HG03103 (cell line): ENCODE data around the gene G6PC2.
"Not testable (repeated sequence)": the region's sequence is repeated elsewhere in the genome, so short reads cannot be mapped to it uniquely, and the experiment has no call there.

Experiments
- ATAC-seq: cut with Tn5 transposase; IDR thresholded peaks from one replicate; pipeline ENCODE4 v1.9.1; 2021; ENCODE audit warnings: low read depth; ENCODE audit not compliant: unreplicated experiment

The G6PC2 gene

DNA sequence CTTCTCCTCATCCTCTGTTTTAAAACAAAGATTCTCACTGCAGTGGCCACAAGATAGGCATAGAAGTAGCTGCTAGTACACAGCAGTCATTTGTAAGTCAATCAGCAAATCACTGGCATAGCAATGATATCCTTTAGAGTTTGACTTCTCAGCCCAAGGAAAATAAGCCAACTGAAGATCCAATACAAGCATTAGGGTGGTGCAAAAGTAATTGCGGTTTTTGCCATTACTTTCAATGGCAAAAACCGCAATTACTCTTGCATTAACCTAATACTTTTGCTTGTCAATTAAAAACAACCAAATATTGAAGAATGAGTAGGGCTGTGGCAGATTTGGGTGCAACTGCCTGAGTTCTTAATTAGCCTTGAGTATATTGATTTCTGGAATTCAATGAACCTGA is 2.8 kb downstream of the G6PC2 start:
- no peak for ATAC-seq

DNA sequence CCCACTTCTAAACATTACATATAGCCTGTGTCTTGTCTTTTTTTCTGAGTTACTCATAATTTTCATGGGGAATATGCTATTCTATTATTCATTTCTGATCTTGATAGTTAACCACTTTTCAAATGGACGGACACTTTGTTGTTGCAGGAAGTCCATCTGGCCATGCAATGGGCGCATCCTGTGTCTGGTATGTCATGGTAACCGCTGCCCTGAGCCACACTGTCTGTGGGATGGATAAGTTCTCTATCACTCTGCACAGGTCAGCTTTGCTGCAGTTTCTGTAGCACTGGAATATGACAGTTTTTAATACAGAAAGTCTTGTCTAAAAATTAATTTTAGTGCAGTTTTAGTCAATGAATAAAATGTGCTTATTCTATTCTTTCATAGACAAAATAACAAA is 3.3 kb downstream of the G6PC2 start:
- no peak for ATAC-seq

DNA sequence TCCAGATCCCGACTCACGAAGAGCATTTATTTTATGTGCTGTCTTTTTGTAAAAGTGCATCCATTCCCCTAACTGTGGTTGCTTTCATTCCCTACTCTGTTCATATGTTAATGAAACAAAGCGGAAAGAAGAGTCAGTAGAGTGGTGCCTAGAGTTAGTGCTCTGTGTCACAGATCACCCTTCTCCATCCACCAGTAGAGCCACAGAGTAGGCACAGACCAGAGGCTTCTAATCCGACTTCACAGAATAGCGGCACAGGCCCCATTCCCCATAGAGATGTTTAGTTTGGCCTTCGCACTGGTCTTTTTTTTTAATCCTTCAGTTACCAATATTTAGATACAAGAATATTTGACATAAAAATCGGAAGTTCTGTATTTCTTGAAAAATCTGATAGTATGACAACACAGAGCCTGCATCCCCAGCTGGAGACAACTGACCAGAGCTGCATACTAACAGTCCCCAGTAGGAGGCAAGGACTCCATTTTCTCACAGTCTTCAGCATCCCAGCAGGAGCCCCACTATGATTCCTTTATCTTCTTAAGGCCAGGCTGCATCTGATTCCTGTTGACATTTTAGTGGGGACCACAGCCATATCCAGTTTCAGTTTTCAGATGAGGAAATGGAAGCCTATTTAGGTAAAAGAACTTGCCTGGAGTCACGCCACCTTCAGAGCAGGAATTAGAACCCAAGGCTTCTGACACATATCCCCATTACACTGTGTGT is 7.0 kb downstream of the G6PC2 start:
- no peak for ATAC-seq

DNA sequence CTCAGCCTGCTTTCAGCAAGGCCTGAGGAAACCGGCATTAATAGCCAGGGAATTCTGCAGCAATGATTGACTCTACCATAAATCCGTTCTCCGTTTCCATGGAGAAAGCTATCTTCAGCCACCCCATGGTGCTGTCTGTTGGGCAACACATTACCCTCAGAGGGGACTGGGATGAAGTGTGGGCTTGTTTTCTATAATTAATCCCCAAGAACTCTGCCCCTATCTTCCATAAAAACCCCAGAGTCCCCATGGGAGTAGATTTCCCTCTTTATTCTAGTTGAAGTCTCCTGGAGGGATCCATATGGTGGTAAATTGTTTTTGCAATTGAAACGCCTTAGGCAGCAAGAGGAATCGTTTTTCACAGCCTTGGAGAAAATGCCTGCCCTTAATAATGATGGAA is 9.2 kb downstream of the G6PC2 start:
- ATAC-seq, result no peak

DNA sequence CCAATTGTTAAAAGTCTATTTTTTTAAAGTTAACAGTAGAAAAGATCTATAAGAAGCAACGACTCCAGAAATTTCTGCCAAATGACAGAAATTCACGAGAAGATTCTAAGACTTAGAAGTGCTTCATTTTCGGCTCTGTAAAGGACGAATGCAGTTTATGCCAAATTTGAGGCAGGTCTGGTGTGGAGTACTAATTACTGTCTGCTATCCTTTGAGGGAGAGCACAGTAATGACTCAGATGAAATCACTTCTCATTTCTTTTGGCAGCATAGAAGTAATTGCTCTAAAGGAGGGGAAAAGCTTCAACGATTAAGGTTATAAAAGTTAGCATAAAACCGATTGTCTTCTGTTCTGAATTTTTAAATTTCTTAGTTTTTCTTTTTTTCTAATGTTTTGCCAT is 11.4 kb downstream of the G6PC2 start:
- no peak for ATAC-seq

DNA sequence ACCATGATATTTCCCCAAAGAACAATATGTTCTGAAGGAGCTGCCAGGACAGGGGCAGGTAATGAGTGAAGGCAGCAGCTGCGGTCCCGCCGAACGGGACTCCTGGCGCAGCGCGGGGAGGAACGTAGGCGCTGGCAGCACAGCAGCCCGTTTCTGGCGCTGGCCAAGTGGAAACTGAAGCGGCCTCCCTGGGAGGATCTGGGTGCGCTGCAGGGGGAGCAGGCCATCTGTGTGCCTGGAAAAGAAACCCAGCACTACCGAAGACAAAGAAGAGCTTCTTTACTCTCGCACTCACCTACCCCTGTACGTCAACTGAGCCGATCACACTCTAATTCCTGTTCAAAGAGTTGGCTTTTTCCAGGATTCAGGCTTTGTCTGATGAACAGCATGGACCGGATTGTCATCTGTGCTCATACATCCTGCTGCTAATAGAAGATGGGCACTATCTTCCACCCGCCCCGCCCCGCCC is 11.8 kb downstream of the G6PC2 start:
- ATAC-seq, result no peak

DNA sequence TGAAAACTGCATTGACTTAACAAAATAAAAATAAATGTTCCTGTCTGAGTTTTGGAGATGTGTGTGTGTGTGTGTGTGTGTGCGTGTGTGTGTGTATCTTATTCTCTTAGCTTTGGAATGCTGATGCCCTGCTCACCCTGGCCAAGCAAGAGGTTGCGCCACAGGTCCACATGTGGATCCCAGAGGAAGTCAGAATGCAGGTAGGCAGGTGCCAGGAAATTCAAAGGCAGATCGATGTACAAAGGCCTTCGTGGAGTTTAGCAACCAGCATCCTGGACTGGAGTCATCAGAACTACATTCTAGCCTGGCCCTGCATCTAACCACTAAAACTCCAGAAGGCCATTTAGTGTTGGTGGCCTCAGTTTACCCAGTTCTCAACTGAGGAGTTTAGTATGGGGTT is 12.4 kb downstream of the G6PC2 start:
- no peak for ATAC-seq

DNA sequence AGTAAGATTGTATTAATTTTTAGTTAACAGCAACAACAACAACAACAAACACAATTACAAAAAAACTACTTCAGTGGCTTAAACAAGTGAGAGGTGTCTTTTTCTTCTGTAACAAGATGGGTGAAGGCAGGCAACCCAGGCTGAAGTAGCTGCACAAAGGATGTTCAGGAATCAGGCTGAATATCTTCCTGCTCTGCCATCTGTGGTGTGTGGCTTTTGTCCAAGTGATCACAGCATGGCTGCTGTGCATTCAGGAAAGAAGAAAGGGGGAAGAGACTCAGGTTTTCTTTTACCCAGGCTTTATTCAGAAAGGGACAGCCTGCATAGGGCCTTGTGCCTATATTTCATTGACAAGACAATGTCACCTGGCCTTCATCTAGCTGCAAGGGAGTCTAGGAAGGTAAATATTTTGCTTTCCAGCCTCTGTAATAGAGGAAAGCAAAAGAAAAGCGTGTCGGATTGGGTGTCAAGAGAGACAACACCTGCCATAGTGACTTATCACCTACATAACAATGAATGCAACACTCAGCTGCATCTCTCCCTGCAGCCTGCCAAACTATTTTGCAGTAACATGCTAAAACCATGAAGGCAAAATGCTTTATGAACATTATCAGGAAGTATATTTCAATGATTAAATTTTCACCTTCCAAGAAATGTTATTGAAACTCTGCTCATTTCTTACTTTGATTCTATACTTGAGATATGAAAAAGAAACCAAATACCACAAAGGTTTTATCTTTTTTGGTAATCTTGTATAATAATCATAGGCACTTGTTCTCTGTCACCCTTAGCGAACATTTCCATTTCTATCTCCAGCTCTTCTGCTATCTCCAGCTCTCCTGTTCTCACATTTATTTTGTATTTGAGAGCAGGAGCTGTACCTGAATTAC is 14.6 kb downstream of the G6PC2 start:
- ATAC-seq, result no peak

DNA sequence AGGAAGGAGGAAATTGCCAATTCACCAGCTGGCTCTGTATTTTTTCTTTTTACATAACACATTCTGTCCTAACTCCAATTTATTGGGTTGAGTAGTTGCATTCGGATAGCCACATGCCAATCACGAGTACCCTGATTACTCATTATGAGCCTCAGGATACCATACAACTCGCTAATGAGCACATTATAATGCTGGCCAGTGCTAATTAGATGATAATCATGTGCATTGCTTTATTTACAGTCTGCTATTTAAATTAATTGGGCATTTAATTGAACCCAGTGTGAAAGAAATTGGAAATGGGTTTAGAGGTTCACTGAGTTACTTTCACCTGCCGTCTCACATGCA is 15.2 kb downstream of the G6PC2 start:
- ATAC-seq, result no peak

DNA sequence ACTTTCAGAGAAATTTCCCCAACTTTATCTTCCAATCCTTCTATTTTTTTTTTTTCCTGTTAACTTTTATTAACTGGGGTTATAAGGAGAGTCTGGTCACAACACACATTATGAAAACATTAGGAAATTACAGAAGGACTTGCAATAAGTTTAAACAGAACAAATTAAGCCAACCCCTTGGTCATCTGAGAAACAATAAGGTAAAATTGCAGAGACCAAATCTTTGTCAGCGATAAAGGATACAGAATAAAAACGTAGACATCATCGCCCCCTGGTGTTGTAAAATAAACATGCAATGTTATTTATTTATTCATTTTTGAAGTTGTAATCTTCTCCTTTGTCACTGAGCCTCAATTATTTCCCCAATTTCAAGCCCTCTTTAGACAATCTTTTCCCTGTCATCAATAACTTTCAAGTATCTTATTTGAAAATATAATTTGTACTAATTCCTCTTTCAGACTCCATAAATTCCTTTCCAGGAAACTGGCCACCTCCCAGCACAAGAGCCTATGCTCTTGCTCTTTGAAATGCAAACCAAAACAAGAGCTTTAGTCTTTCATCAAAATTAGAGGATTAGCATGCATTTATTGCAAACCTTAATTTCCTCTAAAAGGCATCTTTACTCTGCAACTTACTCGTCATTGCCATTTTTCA is 19.5 kb downstream of the G6PC2 start:
- no peak for ATAC-seq

DNA sequence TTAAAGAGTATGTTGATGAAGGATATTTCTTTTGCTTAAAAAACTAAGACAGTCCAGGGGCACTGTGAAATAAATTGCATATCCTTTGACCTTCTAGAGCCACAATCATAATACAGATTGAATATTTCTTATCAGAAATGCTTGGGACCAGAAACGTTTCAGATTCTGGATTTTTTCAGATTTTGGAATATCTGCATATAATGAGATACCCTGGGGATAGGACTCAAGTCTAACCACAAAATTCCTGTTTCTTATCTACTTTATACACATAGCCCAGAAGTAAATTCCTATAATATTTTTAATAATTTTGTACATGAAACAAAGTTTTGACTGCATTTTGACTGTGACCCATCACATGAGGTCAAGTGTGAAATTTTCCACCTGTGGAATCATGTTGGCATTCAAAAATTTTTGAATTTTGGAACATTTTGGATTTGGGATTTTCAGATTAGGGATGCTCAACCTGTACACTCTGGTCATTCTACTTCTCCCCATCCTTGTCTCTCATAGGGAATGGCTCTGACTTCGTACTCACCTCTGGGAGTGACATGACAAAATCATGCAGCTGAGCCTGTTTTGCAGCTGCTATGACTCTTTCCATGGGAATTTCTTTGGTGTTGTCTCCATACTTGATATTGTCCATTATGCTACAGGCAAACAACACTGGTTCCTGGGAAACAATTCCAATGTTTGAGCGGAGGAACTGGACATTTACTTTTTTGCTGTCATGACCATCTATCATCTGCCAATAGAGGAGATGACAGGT is 25.7 kb downstream of the G6PC2 start:
- no peak for ATAC-seq

DNA sequence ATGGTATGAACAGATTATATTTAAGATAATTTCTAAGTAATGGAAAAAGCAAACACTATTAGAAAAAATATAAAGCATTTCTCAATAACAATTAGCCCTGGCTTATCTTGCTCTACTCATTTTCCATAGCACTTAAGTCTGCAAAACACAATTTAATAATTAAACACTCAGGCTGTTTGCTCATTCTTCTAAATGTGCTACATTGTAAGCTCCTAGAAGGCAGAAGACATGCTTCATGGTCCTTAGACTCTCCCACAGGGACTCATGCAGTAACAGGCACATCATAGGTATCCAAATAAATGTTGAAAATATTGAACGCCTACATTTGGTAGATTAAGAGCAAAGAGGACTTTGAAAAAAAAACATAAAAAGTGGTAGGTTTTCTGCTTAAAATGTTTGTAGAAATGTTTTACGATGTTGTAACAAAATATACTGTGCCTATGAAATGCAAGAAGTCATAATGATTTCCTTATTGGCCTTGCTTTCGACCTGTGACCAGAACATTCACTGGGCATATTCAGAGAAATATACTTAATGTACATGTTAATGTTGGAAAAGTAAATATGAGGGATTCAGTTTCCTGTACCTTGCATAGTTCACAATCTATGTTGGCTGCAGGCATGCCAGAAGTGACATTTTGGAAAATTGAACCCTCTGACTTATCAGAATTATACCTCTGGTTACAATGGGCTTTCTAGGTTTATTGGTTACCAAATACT is 27.2 kb downstream of the G6PC2 start:
- no peak for ATAC-seq

DNA sequence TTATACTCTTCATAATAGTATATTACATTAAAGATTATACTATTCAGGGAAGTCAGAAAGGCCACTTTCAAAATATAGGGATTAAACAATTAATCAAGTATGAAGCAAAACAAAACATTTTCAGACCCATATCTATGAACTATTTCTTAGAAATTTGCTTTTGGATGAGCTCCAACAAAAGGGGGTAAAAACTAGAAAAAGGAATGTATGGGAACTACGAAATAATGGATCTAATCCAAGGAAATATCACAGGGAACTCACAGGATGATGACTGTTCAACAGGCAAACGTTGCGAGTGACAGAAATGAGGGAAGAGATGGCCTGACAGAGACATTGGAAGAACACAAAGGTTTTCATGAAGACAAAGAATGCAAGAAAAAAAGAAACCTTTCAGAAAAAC is 27.9 kb downstream of the G6PC2 start:
- no peak for ATAC-seq

DNA sequence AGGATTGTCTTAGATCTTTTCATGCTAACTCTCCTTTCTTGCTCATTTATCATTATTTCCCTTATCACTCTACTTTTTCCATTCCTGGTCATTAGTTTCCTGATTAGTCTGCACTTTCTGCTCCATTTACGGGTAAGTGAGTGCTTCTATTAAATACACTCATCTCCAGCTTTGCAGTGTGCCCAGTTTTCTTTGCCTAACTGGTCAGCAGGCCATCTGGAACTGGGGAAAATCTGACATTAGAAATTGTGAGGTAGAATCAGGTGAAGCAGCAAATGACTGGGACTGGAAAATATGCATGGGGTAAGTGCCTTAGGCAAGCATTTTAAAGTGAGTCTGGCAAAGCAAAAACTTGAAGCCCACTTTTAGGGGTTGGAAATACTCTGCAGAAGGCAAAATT is 29.2 kb downstream of the G6PC2 start:
- no peak for ATAC-seq

DNA sequence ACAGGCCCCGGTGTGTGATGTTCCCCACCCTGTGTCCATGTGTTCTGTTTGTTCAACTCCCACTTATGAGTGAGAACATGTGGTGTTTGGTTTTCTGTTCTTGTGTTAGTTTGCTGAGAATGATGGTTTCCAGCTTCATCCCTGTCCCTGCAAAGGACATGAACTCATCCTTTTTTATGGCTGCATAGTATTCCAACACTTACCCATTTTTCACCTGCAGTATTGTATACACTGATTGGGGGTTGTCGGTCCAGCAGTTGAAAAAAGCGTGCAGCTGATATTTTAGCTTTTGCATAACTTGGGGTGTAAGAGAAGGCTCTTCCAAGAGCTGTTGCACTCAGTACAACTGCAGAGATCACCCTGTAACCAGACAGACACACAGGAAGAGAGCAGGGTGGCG is 31.1 kb downstream of the G6PC2 start:
- ATAC-seq, result not testable (repeated sequence)

DNA sequence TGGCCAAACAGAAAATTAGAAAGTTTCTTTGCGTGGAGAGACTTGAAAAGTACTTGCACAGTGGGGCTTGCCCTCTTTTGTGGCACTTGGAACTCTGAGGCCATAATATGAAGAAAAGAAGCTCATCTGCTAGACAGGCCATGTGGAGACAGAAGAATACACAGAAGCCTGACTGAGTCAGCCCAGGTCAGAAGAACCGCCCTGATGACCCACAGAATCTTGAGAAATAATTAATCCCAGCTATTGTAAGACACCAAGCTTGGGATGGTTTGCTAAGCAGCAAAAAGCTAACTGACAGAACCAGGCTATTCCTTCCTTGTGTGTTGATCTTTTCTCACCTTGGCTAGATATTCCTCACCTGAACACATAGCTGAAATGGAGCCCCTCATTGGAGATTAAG is 33.7 kb downstream of the G6PC2 start:
- ATAC-seq, result no peak

DNA sequence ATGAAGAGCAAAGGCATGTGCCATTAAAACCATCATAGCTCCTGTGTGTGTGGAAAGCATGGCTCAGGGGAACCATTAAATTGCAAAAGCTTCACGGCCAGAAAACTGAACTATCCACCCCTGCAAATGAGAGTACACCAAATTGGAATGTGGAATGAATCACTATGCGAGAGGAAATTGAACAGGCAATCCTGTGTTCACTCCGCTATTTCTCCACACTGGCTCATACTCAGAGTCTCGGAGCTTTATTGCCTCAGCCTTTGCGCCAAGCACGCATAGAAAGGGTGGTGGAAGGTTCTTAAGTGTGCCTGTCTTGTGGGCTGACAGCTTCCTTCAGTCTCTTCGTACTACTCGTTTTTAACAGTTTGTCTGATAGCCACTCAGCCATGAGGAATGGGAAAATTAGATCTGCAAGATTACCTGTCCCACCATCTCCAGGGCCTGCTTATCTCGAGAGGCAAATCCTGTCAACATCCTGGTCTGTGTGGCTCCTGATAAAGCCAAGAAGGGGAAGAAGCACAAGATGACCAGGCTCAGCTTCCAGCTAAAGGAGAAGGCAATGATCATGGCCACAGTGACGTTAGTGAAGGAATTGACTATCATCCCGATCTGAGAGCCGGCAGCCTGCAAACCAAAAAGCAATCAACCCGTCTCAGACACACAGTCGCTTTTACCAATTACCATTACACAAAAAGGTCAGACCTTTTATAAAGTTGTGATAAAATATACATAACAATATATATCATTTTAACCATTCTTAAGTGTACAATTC is 34.9 kb downstream of the G6PC2 start:
- ATAC-seq, result no peak

DNA sequence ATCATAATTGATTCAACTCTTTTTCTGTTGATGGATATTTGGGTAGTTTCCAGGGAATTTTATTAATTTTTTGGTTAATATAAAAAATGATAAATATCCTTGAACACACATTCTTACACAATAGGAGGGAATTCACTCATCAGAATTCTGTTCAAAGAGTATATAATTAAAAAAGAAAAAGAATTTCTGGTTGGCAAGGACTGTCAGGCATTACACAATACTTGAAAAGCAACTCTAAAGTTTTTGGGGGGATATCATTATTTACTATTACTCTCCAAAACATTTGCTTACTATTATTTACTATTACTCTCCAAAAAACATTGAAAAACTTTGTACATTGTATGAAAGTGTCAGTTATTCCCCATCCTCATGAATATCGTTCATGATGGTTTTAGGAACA is 38.0 kb downstream of the G6PC2 start:
- ATAC-seq, result no peak

DNA sequence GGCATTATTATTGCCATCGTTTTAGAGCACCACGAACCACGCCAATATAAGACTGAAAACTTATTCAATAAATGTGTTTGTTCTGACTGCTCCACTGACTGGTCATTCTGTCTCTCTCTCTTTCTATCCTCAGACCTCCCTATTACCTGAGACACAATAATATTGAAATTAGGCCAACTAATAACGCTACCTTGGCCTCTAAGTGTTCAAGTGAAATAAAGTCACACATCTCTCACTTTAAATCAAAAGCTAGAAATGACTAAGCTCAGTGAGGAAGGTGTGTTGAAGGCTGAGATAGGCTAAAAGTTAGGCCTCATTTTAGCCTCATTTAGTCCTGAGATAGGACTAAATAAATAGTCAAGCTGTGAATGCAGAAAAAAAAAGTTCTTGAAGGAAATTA is 38.8 kb downstream of the G6PC2 start:
- no peak for ATAC-seq
